HG02763 (cell line): ENCODE data around the gene SDR9C7.
"Not testable (repeated sequence)": the region's sequence is repeated elsewhere in the genome, so short reads cannot be mapped to it uniquely, and the experiment has no call there.

Experiments used
- ATAC-seq: cut with Tn5 transposase; IDR thresholded peaks from one replicate; pipeline ENCODE4 v1.9.1; 2021; ENCODE audit warnings: mild to moderate bottlenecking, moderate library complexity; ENCODE audit not compliant: unreplicated experiment

The SDR9C7 gene

GRCh38 chr12:56879240-56880124 lies 54.7 kb downstream of the SDR9C7 start:
- not testable (repeated sequence) for ATAC-seq

GRCh38 chr12:56878010-56878339 lies 56.2 kb downstream of the SDR9C7 start:
- ATAC-seq = no peak

GRCh38 chr12:56877195-56878009 lies 56.8 kb downstream of the SDR9C7 start:
- no peak for ATAC-seq

- no peak for ATAC-seq
These were observed 59.4 kb downstream of the SDR9C7 start for GRCh38 chr12:56874821-56875220.

- no peak for ATAC-seq
These were observed 60.8 kb downstream of the SDR9C7 start for GRCh38 chr12:56873382-56873781.
